Small intestine (tissue), 7 donors: ENCODE measurements around the gene PYY. TPM values are rescaled to one million over a fixed set of nuclear protein-coding genes. Genes with fewer than 3 reads are reported as not detected.
A peak's percentile ranks its signal among the peaks of the same experiment; 100 is the strongest.

Experiments
- DNase-seq, 2 donors: peaks; one replicate each; pipeline versions ENCODE4 v3.0.0 to v3.0.0-alpha.2; 2013
- FAIRE-seq: peaks from 2 replicates; lab custom pipeline; 2012; peaks lifted over from hg19 to GRCh38; lab: Jason Lieb, UNC
- H3K27ac ChIP-seq, 3 donors: one replicate each; pipeline ENCODE4 v1.5.1; 2013; ENCODE audit warnings: low read length in 2 of 3, mild to moderate bottlenecking in 2 of 3, control low read depth in 1 of 3, inconsistent platforms in 1 of 3, low read depth in 1 of 3, moderate library complexity in 1 of 3
- H3K27me3 ChIP-seq, 3 donors: one replicate each; pipeline ENCODE4 v1.6.1; 2013; ENCODE audit warnings: low read length in 3 of 3, inconsistent platforms in 1 of 3; ENCODE audit not compliant: control insufficient read depth in 3 of 3, insufficient read depth in 3 of 3
- H3K36me3 ChIP-seq, 3 donors: one replicate each; pipeline ENCODE4 v1.6.1; 2013; ENCODE audit warnings: low read length in 3 of 3, inconsistent platforms in 1 of 3, low read depth in 1 of 3, mild to moderate bottlenecking in 1 of 3, moderate library complexity in 1 of 3; ENCODE audit not compliant: control insufficient read depth in 3 of 3, insufficient read depth in 2 of 3
- H3K4me1 ChIP-seq, 3 donors: one replicate each; pipeline ENCODE4 v1.6.1; 2013; ENCODE audit warnings: low read length in 2 of 3, inconsistent platforms in 1 of 3, low read depth in 1 of 3, mild to moderate bottlenecking in 1 of 3, moderate library complexity in 1 of 3; ENCODE audit not compliant: control insufficient read depth in 3 of 3, insufficient read depth in 2 of 3
- H3K4me3 ChIP-seq, 3 donors: one replicate each; pipeline ENCODE4 v1.5.1; 2013; ENCODE audit warnings: low read length in 3 of 3, control low read depth in 1 of 3, inconsistent platforms in 1 of 3, low read depth in 1 of 3, mild to moderate bottlenecking in 1 of 3, moderate library complexity in 1 of 3
- H3K9me3 ChIP-seq, 2 donors: one replicate each; pipeline ENCODE4 v1.6.1; 2013; ENCODE audit warnings: low read depth in 1 of 2, low read length in 1 of 2; ENCODE audit not compliant: control insufficient read depth in 2 of 2, insufficient read depth in 1 of 2
- WGBS, 3 donors: extraction: QIAGEN DNeasy Blood & Tissue Kit; methylation state at CpG; one replicate each; pipeline ENCODE4 v1.1.7; 2013; 5-methylcytosine and 5-hydroxymethylcytosine counted together
- polyA plus RNA-seq, 4 donors: library from polyadenylated mRNA; stranded (reverse) in 3 of 4; unstranded in 1 of 4; fragments of 200-250 nt in 3 of 4; fragments of 120-200 nt in 1 of 4; gene quantifications; one replicate each; pipeline versions ENCODE4 v1.2.1 to v1.2.3, GENCODE V29; 2013
- donor health status: healthy with polysubstance abuse.
- donor health status: control.
- donor health status: control.
- donor health status: Bipolar disorder and iron deficiency.
- donor health status: healthy.

PYY gene
- polyA plus RNA-seq, 4 donors: 1.8 to 192 (median 10.5) TPM; not detected in 1

- H3K27ac ChIP-seq: peak overlapping the region in 2 of 3 donors; percentile 52 to 79
- FAIRE-seq (no peak), DNase-seq (peak in 1 of 2 donors; percentile 39)
- H3K4me3 ChIP-seq: peak overlapping the region; percentile 19 to 65 (median 26)
- H3K4me1 ChIP-seq: peaks cover 0 to 30% (median 0%) of the 10 kb centered on the region in 3 donors
- WGBS, 3 donors: 1 to 3% (median 1%) methylated on average over 28 to 29 of the region's 29 CpGs
- H3K36me3 ChIP-seq: no peaks in the 10 kb centered on the region
- peaks cover 9 to 61% (median 14%) of the 10 kb centered on the region in 3 donors for H3K27me3 ChIP-seq
- no peaks in the 10 kb centered on the region for H3K9me3 ChIP-seq
Observed at GRCh38 chr17:43906951-43907424, 46.8 kb downstream of the PYY start.

GRCh38 chr17:43905985-43906852, 47.5 kb downstream of the PYY start:
- Histone ChIP-seq H3K36me3 (no peaks in the 10 kb centered on the region), H3K9me3 (no peaks in the 10 kb centered on the region), H3K4me3 (peak overlapping the region in 2 of 3 donors; percentile 19 to 65), H3K27me3 (peaks cover 9 to 64% (median 14%) of the 10 kb centered on the region in 3 donors), H3K4me1 (peaks cover 0 to 32% (median 0%) of the 10 kb centered on the region in 3 donors), H3K27ac (peak overlapping the region in 1 of 3 donors; percentile 52)
- no peak for FAIRE-seq
- DNase-seq: peak in 1 of 2 donors; percentile 64
- WGBS, 3 donors: 4 to 9% (median 6%) methylated on average over 32 to 37 of the region's 37 CpGs

GRCh38 chr17:43905400-43905984, 48.2 kb downstream of the PYY start:
- peak overlapping the region in 1 of 3 donors; percentile 65 for H3K4me3 ChIP-seq
- DNase-seq: no peak
- WGBS, 3 donors: 11 to 32% (median 19%) methylated on average over 3 of the region's 3 CpGs
- peaks cover 2 to 39% (median 4%) of the 10 kb centered on the region in 3 donors for H3K4me1 ChIP-seq
- FAIRE-seq: no peak
- peaks cover 9 to 68% (median 14%) of the 10 kb centered on the region in 3 donors for H3K27me3 ChIP-seq
- no peak overlapping the region for H3K27ac ChIP-seq
- no peaks in the 10 kb centered on the region for H3K9me3 ChIP-seq
- no peaks in the 10 kb centered on the region for H3K36me3 ChIP-seq

Other genes with a start within 250 kb of the PYY start
- under 1 TPM in 1 of 4 donors, not detected in 3; 0.04 TPM for gene SOST, start 195.1 kb downstream of the PYY start, polyA plus RNA-seq
- gene DUSP3, start 175.0 kb downstream of the PYY start, polyA plus RNA-seq: 10 to 100 TPM; 31.1 to 88.6 (median 72.2) TPM
- gene CFAP97D1, start 173.5 kb downstream of the PYY start, polyA plus RNA-seq: under 1 TPM in 1 of 4 donors, not detected in 3; 0.03 TPM
- gene MPP3, start 120.8 kb downstream of the PYY start, polyA plus RNA-seq: 1 to 10 TPM; 1.2 to 5.4 (median 2.6) TPM
- 1 to 10 TPM in 1 of 4 donors, under 1 TPM in 2, not detected in 1; 0.30 to 2.0 (median 0.81) TPM for gene CD300LG, start 106.8 kb downstream of the PYY start, polyA plus RNA-seq
- gene MPP2, start 46.4 kb downstream of the PYY start, polyA plus RNA-seq: 1 to 10 TPM in 2 of 4 donors, under 1 TPM in 1, not detected in 1; 0.27 to 1.8 (median 1.1) TPM
- gene PPY, start 11.5 kb downstream of the PYY start, polyA plus RNA-seq: 1 to 10 TPM in 1 of 4 donors, not detected in 3; 5.5 TPM
- 10 to 100 TPM; 16.8 to 58.6 (median 50.6) TPM for gene NAGS, start 50.7 kb upstream of the PYY start, polyA plus RNA-seq
- gene TMEM101, start 61.0 kb upstream of the PYY start, polyA plus RNA-seq: 10 to 100 TPM; 11.3 to 47.5 (median 27.7) TPM
- gene LSM12, start 112.7 kb upstream of the PYY start, polyA plus RNA-seq: 10 to 100 TPM; 24.8 to 36.4 (median 28.2) TPM
- 10 to 100 TPM; 17.6 to 69.2 (median 39.3) TPM for gene G6PC3, start 116.8 kb upstream of the PYY start, polyA plus RNA-seq
- gene HDAC5, start 169.7 kb upstream of the PYY start, polyA plus RNA-seq: 10 to 100 TPM; 10.1 to 39.9 (median 17.3) TPM
- gene HROB, start 188.0 kb upstream of the PYY start, polyA plus RNA-seq: 1 to 10 TPM in 3 of 4 donors, not detected in 1; 1.4 to 3.0 (median 2.3) TPM
- 1 to 10 TPM in 1 of 4 donors, under 1 TPM in 1, not detected in 2; 0.15 to 2.5 TPM for gene ASB16, start 216.8 kb upstream of the PYY start, polyA plus RNA-seq
- gene TMUB2, start 233.0 kb upstream of the PYY start, polyA plus RNA-seq: 10 to 100 TPM; 28.7 to 40.2 (median 32.3) TPM
- gene ATXN7L3, start 245.9 kb upstream of the PYY start, polyA plus RNA-seq: 10 to 100 TPM; 40.3 to 44.1 (median 43.1) TPM